HG03066 (cell line): ENCODE results near the gene SSBP1.
"Not testable (repeated sequence)": the region's sequence is repeated elsewhere in the genome, so short reads cannot be mapped to it uniquely, and the experiment has no call there.

Experiments used
- ATAC-seq: cut with Tn5 transposase; IDR thresholded peaks from one replicate; pipeline ENCODE4 v1.9.1; 2021; ENCODE audit warnings: low read depth; ENCODE audit not compliant: unreplicated experiment

Gene SSBP1

DNA sequence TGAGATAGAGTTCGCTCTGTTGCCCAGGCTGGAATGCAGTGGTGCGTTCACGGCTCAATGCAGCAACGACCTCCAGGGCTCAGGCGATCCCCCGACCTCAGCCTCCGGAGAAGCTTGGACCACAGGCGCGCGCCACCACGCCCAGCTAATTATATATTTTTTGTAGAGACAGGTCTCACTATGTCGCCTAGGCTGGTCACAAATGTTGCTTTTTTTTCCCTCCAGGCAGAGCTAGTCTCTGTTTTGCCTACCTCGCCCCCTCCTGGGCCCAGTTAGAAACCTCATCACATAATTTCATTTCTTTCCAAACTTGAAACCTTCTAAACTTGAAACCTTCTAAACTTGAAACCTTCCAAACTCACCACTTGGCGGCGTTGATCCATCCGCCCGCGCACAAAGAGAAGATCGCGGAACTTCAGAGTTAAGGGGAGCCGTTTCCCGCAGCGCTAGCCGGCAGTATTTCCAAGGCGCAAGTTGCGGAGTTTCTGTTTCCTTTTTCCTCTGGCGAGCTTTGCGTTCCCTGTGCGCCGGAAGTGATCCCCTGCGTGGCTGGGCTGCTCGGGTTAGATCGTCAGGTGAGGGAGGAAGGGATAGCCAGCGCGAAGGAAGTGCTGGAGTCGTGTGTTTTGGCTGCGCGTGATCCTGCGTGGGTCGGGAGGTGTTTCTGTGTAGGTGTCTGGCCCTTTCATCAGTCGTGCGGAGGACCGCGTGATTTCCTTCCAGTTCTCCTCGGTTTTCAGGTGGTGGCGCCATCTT lies at the start of gene SSBP1:
Gene SSBP1 (plus strand): TSS at position 523 of the 756 bp plus-strand sequence. CDS start 809 bp downstream, outside the sequence.
- peak; percentile 92 for ATAC-seq

- ATAC-seq: not testable (repeated sequence)
Observed at GRCh38 chr7:141689072-141689825, 48.9 kb upstream of the SSBP1 start.

GRCh38 chr7:141691540-141691939 lies 46.6 kb upstream of the SSBP1 start:
- no peak for ATAC-seq

DNA sequence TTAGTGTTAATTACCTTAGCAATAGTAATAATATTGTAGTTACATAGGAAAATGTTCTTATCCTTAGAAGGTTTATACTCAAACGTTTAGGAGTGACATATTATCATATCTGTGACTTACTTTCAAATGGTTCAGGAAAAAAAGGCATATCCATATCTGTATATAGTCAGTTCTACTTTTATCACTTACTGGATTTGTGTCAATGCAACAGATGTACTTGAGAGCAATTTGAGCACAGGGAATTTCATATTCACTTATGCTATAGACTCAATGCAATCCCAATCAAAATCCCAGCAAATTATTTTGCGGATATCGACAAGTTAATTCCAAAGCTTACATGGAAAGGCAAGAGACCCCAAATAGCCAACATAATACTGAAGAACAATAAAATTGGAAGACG lies 46.2 kb upstream of the SSBP1 start:
- ATAC-seq: no peak

DNA sequence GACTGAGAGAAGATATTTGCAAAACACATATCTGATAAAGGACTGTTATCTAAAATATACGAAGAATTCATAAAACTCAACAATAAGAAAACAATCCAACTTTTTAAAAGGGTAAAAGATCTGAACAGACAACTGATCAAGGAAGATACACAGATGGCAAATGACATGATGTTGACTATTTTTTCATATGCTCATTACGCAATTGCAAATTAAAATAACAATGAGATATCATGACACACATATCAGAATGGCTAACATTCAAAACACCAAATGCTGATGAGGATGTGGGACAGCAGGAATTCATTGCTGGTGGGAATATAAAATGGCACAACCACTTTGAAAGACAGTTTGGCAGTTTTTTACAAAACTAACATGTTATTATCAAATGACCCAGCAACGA lies 45.1 kb upstream of the SSBP1 start:
- ATAC-seq: no peak

- no peak for ATAC-seq
Observed at GRCh38 chr7:141695803-141696289, 42.3 kb upstream of the SSBP1 start.

DNA sequence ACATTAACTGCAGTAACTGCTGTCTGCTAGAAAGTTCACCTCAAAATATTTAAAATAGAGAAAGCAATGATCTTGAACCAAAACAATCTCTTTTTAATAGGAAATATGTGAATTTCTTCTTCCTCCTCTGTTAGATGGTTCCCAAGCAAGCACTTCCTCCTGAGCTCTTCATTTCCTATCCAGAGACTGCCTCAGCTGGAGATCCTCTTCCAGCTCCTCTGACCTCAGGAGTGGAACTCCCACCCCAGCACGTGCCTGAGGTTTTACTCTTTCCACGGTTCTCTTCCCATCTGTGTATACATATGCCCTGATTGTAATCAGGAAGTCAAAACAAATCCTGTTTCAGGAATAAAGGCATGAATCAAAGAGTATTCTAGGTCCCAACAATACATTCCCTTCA lies 41.8 kb upstream of the SSBP1 start:
- no peak for ATAC-seq

DNA sequence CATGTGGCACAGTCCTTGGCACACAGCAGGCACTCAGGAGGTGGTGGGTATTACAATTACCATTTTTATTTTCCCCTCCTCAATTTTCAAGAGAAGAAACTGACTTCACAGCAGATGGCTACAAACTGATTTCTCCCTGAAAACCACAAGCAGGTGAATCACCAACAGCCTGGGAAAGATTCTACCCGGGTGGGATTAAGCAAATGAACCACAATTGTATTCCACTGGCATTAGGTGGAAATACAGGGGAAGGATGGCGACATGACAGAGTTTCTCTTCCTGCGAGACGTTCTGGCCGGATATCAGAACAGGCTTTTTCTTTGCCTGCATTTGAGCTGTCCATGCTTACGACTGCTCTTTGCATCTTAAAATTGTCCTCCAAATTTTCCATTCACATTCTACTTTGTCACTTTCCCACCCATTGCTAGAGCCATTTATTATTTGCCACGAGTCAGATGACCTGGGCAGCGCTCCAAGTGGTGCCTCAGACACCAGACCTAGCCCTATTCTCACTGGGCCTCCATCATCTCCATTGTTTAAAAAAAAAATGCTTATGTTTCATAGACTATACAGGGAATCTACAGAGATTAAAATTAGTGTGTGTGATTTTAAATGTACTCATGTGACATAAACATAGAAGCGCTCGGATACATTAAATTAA lies 40.8 kb upstream of the SSBP1 start:
- no peak for ATAC-seq

- ATAC-seq: no peak
Observed at GRCh38 chr7:141698247-141699015, 39.7 kb upstream of the SSBP1 start.

DNA sequence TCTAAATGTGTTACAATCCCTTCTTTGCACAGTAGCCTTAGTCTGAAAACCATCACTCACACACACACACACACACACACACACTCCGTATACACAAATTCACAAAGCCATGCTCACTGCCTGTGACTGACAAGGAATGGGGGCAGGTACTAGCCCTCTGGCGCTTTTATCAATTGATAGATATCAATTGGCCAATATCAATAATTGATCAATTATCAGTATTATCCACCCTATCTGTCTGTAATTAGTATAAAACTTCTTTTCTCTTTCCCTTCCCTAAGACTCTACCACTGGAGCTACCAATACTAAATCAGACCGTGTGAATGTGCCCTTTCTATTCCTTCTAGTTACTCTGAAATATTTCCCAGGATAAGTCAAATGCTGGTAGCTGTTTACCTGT lies 38.3 kb upstream of the SSBP1 start:
- ATAC-seq: no peak

- ATAC-seq: no peak
Observed at GRCh38 chr7:141700296-141700847, 37.8 kb upstream of the SSBP1 start.

GRCh38 chr7:141700848-141701371 lies 37.2 kb upstream of the SSBP1 start:
- peak; percentile 3 for ATAC-seq

DNA sequence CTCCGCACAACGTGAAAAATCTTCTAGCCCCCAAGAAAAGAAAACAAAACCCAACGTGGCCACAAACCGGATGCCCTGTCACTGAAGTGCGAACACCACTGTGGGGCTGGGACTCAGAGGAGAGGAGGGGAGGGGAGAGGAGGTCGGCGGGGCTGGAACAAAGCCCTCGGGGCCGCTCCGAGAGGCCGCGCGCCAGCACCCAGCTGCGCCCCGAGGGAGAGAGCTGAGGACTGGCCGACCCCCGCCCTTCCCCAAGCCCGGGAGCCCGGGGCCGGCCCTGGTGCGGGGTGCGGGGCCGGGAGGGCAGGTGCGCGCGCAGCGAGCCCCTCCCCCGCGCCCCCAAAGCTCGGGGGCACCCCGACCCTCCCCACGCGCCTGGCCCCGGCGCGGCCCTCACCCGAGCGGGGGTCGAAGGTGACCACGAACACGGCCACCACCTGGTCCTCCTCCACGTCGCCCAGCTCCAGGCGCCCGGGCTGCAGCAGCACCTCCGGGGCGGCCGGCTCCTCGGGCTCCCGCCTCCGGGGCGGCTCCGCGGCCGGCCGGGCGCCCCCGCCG lies 36.6 kb upstream of the SSBP1 start:
- peak; percentile 80 for ATAC-seq

DNA sequence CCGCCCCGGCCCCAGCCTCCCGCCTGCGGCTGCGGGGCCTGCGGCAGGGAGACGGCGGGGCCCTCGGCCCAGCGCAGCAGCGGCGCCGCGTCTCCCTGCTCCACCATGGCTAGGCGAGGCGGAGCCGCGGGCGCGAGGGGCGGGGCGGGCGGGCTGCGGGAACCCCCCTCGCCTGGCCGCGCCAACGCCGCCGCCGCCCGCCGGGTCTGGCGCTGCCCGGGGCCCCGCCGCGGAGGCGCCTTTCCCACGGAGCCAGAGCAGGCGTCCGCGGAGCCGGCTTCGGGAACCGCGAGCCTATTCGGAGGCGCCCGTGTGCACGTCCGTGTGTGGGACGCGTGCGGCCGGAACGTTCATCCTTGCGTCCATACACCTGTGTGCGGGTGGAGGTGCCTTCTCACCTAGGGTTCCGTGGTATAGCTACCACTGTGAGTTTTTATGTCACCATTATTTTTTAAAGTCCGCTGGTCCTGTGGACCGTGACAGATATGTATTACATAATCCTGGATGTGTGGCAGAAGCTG lies 36.1 kb upstream of the SSBP1 start, which contains the start of gene DENND11:
Gene DENND11 (minus strand): TSS at position 120 of the 521 bp plus-strand sequence. CDS start 13 bp downstream, at position 107.
- ATAC-seq: peak; percentile 70

GRCh38 chr7:141702892-141703291 lies 35.3 kb upstream of the SSBP1 start:
- ATAC-seq: no peak

GRCh38 chr7:141704112-141704511 lies 34.0 kb upstream of the SSBP1 start:
- no peak for ATAC-seq

DNA sequence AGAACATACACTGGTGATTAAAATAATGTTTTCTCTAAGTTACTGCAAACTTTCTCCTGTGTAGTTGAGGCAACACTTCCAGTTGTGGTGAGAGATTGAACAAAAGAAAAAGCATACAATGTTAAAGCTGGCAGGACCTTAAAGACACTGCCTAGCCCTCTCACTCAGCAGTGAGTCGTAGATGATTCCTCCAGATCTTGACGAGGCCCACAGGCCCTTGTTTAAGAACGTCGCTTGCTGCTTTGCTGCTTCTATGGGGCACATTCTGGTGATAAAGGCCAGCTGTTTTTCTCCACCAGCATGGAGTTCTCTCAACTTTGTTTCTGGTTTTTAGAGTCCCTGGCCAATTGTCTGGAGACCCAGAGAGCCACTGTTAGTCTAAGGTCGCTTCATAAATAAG lies 33.4 kb upstream of the SSBP1 start:
- ATAC-seq: no peak

GRCh38 chr7:141706239-141707064 lies 31.7 kb upstream of the SSBP1 start:
- ATAC-seq: no peak
